Parathyroid adenoma (tissue), 2 donors: Measurements from ENCODE around the gene MED10.

Experiments
- H2AFZ ChIP-seq: fragments of 300-600 bp; sonication (generic); one replicate; pipeline ENCODE4 v1.7.0; 2017; ENCODE audit warnings: antibody characterized with exemption, mild to moderate bottlenecking
- H3K27ac ChIP-seq: fragments of 300-600 bp; sonication (generic); one replicate; pipeline ENCODE4 v1.7.0; 2017
- H3K27me3 ChIP-seq: fragments of 300-600 bp; sonication (generic); one replicate; pipeline ENCODE4 v1.7.0; 2017; ENCODE audit warnings: low read length; ENCODE audit not compliant: control insufficient read depth, insufficient read depth
- H3K36me3 ChIP-seq: fragments of 300-600 bp; sonication (generic); one replicate; pipeline ENCODE4 v1.7.0; 2017; ENCODE audit warnings: low read length; ENCODE audit not compliant: control insufficient read depth, insufficient read depth
- H3K4me1 ChIP-seq: fragments of 300-600 bp; sonication (generic); one replicate; pipeline ENCODE4 v1.7.0; 2017; ENCODE audit warnings: control low read depth
- H3K4me2 ChIP-seq: fragments of 300-600 bp; sonication (generic); one replicate; pipeline ENCODE4 v1.7.0; 2017; ENCODE audit warnings: low read length
- H3K4me3 ChIP-seq: fragments of 300-600 bp; sonication (generic); one replicate; pipeline ENCODE4 v1.7.0; 2017; ENCODE audit warnings: low read depth, low read length
- H3K79me2 ChIP-seq: fragments of 300-600 bp; sonication (generic); one replicate; pipeline ENCODE4 v1.7.0; 2017; ENCODE audit warnings: control low read depth
- H3K9ac ChIP-seq: fragments of 300-600 bp; sonication (generic); one replicate; pipeline ENCODE4 v1.7.0; 2017; ENCODE audit warnings: mild to moderate bottlenecking
- H3K9me3 ChIP-seq: fragments of 300-600 bp; sonication (generic); one replicate; pipeline ENCODE4 v1.7.0; 2017; ENCODE audit warnings: low read length; ENCODE audit not compliant: control insufficient read depth
- TF ChIP-seq, protein P1 (sequence below): fragments of 300-600 bp; sonication (generic); IDR thresholded peaks from one replicate; pipeline ENCODE4 v1.7.0; 2017; ENCODE audit warnings: antibody characterized with exemption, mild to moderate bottlenecking
- donor health status: primary hyperparathyroidism.

Gene MED10

DNA sequence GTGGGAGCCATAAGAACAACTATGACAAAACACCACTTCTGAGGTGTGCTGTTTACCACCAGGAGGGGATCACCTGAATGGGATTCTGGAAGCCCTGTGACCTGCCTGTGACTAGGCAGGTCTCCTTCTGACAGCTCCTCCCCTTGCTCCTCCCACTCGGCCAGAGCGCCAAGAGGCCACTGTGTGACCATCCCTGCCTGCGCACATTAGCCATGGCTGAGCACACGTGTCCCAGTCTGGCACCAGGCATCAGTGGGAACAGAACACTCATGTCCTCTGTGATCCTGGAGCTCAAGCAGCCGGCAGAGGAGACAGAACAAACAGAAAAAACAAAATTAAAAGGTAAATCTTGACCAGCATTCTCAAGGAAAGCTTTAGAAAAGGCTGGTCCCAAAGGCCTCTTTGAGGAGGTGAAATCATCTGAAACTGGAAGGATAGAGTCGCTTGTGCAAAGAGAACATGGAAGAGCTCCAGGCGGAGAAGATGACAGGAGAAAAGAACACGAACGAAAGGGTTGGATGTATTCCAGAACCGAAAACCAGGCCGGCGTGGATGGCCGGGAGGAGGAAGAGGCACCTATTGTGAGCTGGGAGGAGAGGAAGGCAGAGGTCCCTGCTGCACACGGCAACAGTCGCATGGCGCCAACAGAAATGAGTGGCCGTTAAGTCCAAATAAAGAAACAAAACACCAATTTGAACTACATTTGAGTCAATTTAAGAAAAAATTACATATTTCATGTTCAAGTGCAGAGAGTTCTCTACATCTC lies 5.1 kb downstream of the MED10 start:
- H3K36me3 ChIP-seq = no peaks in the 10 kb centered on the region
- TF ChIP-seq, protein P1, sequence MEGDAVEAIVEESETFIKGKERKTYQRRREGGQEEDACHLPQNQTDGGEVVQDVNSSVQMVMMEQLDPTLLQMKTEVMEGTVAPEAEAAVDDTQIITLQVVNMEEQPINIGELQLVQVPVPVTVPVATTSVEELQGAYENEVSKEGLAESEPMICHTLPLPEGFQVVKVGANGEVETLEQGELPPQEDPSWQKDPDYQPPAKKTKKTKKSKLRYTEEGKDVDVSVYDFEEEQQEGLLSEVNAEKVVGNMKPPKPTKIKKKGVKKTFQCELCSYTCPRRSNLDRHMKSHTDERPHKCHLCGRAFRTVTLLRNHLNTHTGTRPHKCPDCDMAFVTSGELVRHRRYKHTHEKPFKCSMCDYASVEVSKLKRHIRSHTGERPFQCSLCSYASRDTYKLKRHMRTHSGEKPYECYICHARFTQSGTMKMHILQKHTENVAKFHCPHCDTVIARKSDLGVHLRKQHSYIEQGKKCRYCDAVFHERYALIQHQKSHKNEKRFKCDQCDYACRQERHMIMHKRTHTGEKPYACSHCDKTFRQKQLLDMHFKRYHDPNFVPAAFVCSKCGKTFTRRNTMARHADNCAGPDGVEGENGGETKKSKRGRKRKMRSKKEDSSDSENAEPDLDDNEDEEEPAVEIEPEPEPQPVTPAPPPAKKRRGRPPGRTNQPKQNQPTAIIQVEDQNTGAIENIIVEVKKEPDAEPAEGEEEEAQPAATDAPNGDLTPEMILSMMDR = no peak
- no peak overlapping the region for H3K4me3 ChIP-seq
- H3K79me2 ChIP-seq = no peaks in the 10 kb centered on the region
- H3K9me3 ChIP-seq = no peaks in the 10 kb centered on the region
- no peaks in the 10 kb centered on the region for H3K4me1 ChIP-seq
- H3K27me3 ChIP-seq = no peaks in the 10 kb centered on the region
- H3K9ac ChIP-seq = no peak overlapping the region
- H2AFZ ChIP-seq = no peak overlapping the region
- no peak overlapping the region for H3K4me2 ChIP-seq
- no peak overlapping the region for H3K27ac ChIP-seq

DNA sequence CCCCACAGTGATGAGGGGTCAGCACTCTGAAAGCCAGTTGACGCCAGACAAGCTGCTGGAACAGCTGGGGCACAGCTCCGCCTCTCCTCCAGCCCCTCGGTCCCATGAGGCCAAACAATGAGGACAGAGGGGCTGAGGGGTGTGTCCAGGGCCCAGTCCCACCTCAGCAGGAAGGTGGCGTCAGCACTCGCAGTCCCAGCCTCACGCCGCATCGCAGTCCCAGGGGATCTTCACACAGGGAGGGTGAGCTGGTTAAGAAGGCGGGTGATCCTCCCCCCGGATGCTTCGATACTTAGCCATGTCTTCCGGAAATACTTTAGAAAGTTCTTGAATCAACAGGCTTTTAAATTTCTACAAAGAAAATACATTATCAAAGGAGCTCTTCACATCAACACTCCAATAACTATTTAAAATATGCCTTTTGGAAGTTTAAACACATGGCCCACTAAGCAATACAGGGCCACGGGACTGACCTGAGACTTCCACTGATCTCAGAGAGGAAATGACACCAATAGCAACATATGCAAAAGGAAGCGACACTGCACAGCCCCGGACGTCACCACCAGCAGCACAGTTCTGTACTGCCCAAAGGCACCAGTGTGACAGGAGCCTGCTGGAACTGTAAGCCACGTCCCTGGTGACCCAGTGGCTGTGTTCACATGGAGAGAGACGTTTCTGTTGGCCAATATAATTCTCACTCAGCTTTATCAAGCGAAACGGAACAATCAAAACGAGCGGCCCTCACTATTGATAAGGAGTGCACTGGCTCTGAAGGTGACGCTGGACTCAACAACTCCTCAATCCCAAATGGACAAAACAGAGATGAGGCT lies 5.9 kb downstream of the MED10 start:
- Histone ChIP-seq H3K9me3 (no peaks in the 10 kb centered on the region), H3K4me2 (no peak overlapping the region), H2AFZ (no peak overlapping the region), H3K79me2 (no peaks in the 10 kb centered on the region), H3K4me3 (no peak overlapping the region), H3K9ac (no peak overlapping the region), H3K27ac (no peak overlapping the region), H3K4me1 (no peaks in the 10 kb centered on the region), H3K36me3 (no peaks in the 10 kb centered on the region), H3K27me3 (no peaks in the 10 kb centered on the region)
- TF ChIP-seq, protein P1 = no peak

- H3K4me1 ChIP-seq = no peaks in the 10 kb centered on the region
- H3K9ac ChIP-seq = no peak overlapping the region
- no peaks in the 10 kb centered on the region for H3K79me2 ChIP-seq
- no peak overlapping the region for H3K27ac ChIP-seq
- no peaks in the 10 kb centered on the region for H3K36me3 ChIP-seq
- no peak overlapping the region for H3K4me2 ChIP-seq
- no peaks in the 10 kb centered on the region for H3K9me3 ChIP-seq
- no peak overlapping the region for H3K4me3 ChIP-seq
- H3K27me3 ChIP-seq = no peaks in the 10 kb centered on the region
- no peak overlapping the region for H2AFZ ChIP-seq
- TF ChIP-seq, protein P1 = no peak
Measured at GRCh38 chr5:6371079-6371810, 7.1 kb downstream of the MED10 start.

GRCh38 chr5:6370580-6370979 lies 7.8 kb downstream of the MED10 start:
- Histone ChIP-seq H3K9me3 (no peaks in the 10 kb centered on the region), H2AFZ (no peak overlapping the region), H3K4me2 (no peak overlapping the region), H3K9ac (no peak overlapping the region), H3K4me3 (no peak overlapping the region), H3K27ac (no peak overlapping the region), H3K27me3 (no peaks in the 10 kb centered on the region), H3K4me1 (no peaks in the 10 kb centered on the region), H3K36me3 (no peaks in the 10 kb centered on the region), H3K79me2 (no peaks in the 10 kb centered on the region)
- TF ChIP-seq, protein P1 = no peak
